Cerebellar cortex (tissue), 1 donor: ENCODE data around the gene KANSL1.
A peak's percentile ranks its signal among the peaks of the same experiment; 100 is the strongest.
"Not testable (repeated sequence)": the region's sequence is repeated elsewhere in the genome, so short reads cannot be mapped to it uniquely, and the experiment has no call there.

ENCODE experiments used
- DNase-seq: peaks from one replicate; pipeline ENCODE4 v3.0.0-alpha.2; 2015; ENCODE audit warnings: low spot score

The KANSL1 gene, protein sequence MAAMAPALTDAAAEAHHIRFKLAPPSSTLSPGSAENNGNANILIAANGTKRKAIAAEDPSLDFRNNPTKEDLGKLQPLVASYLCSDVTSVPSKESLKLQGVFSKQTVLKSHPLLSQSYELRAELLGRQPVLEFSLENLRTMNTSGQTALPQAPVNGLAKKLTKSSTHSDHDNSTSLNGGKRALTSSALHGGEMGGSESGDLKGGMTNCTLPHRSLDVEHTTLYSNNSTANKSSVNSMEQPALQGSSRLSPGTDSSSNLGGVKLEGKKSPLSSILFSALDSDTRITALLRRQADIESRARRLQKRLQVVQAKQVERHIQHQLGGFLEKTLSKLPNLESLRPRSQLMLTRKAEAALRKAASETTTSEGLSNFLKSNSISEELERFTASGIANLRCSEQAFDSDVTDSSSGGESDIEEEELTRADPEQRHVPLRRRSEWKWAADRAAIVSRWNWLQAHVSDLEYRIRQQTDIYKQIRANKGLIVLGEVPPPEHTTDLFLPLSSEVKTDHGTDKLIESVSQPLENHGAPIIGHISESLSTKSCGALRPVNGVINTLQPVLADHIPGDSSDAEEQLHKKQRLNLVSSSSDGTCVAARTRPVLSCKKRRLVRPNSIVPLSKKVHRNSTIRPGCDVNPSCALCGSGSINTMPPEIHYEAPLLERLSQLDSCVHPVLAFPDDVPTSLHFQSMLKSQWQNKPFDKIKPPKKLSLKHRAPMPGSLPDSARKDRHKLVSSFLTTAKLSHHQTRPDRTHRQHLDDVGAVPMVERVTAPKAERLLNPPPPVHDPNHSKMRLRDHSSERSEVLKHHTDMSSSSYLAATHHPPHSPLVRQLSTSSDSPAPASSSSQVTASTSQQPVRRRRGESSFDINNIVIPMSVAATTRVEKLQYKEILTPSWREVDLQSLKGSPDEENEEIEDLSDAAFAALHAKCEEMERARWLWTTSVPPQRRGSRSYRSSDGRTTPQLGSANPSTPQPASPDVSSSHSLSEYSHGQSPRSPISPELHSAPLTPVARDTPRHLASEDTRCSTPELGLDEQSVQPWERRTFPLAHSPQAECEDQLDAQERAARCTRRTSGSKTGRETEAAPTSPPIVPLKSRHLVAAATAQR (N-terminal part only)

DNA sequence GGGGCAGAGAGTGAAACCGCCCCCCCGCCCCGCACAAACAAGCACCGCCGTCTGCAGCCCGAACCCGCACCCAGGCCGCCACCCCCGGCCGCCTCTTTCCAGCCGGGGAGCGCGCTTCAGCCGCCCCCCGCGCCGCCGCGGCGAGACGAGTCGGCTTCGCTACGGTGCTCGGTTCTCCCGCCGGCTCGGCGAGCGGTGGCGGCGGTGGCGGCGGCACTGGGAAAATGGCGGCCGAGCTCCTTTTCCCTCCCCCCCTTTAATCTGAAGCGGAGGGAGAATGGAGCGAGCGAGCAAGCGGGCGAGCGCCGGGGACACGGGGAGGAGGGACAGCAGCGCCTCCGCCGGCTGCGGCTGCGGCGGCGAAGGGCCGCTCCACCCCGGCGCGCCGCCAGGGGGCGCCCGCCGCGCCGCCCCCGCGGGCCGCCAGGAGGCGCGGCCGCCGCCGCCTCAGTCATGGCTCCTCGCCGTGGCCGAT is at the start of gene KANSL1:
Gene KANSL1, minus strand, starts transcription at position 279 of the 475 bp plus-strand sequence. CDS start 21,286 bp downstream, outside the sequence.
- DNase-seq: peak; percentile 91

DNA sequence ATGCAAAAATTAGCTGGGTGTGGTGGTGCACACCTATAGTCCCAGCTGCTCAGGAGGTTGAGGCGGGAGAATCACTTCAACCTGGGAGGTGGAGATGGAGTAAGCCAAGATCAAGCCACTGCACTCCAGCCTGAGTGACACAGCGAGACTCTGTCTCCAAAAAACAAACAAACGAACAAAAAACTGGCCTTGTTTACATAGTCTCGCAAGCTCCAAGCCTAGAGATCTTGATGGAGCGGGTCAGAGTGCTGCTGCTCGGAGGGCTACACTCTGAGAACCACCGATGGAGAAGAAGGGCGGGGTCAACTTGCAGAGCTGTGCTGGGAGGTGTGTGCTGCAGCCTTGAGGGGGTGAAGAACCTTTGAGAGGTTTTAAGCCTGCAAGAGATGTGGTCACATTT is 38.1 kb upstream of the KANSL1 start:
- DNase-seq: not testable (repeated sequence)

DNA sequence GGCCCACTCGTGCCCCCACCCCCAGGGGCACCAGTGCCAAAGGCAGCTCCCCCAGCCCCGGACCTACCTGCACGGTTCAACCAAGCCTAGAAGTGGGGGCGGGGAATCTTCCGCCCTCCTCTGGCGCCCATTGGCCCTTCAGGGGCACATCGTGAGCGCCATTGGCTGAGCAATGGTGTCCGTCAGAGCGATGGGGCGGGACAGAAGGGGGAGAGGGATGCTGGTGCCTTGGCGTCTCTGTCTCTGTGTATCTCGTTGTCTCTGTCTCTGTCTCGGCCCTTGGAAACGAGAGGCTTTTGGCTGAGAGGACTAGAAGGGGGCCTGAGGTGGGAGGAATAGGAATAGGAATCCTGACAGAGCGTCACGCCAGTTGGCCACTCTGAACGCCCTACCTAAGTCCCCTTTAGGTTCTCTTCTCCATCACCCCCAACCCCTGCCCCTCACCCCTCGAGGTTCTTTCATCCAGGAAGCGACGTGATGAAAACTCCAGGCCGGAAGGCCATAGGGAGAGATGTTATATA is 32.1 kb upstream of the KANSL1 start:
- peak; percentile 98 for DNase-seq

DNA sequence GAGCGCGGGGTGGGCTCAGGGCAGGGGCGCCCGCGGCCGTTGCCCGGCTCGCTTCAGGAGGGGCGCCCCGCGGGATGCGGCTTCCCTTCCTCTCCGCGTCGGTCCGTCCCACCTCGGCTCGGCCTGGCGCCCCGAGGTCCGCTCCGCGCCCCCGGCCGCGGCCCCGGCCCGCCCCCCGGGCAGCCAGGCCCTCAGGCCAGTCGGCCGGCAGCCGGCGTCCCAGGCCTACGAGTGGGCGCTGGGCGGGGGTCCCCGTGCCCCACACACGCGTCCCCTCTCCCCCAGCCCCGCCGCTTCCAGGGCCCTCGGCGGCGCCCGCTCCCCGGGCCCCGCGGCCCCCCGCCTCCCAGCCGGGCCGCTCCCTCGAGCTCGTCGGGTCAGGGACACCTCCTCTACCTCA is 31.6 kb upstream of the KANSL1 start:
- DNase-seq: not testable (repeated sequence)

DNA sequence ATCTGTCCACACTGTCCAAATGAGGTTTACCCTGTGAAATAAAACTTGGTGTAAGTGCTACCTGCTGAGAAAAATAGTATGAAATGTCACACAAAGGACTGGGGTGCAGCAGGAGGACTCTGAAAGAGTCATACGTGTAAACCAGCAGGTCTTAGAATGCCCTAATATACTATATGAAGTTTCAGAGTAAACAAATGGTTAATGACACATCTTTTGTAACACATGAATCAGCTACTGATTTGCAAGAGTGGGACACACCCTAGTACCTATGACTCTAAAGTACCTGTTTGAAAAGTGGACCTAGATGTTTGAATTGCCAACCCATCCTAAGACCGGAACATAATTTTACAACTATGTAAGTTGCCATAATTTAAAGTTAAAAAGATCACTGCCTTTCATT is 29.8 kb upstream of the KANSL1 start:
- DNase-seq: not testable (repeated sequence)

DNA sequence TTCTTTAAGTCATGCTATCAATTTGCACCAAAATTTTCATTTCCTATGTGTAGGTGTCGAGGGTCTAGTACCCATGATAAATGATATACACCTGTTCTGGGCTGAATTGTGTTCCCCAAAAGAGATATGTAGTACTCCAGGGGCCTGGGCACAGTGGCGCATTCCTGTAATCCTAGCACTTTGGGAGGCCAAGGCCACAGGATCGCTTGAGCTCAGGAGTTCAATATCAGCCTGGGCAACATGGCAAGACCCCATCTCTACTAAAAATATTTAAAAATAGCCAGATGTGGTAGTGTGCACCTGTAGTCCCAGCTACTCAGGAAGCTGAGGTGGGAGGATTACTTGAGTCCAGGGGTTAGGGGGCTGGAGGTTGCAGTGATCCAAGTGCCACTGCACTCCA is 23.5 kb upstream of the KANSL1 start:
- DNase-seq: no peak

DNA sequence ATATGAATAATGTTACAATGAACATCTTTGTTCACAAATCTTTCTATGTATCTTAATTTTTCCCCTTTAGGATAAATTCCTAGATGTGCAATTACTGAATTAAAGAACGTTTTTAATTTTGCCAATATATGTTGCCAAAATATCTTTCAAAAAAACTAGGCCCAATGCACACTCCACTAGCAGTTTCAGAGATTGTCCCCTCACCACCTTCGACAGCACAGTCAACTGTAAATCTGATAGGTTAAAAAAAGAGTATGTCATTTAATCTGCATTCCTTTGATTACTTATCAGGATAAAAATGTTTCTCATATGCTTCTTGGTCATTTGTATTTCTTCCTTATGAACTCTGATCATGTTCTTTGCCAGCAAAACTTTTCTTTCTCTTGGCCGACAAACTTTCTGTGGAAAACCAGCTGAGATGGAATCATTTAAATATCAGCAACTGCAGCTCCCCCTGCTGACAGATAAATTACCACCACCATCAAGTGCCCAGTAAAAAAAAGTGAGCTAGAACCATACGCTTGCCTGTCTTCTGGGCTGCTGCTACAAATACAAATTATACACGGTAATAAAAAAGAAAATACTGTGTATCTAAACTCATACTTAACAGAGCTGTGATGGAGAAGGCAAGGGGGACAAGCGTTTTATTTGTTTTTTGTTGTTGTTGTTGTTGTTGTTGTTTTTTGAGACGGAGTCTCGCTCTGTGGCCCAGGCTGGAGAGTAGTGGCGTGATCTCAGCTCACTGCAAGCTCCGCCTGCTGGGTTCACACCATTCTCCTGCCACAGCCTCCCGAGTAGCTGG is 19.6 kb upstream of the KANSL1 start:
- peak; percentile 88 for DNase-seq

DNA sequence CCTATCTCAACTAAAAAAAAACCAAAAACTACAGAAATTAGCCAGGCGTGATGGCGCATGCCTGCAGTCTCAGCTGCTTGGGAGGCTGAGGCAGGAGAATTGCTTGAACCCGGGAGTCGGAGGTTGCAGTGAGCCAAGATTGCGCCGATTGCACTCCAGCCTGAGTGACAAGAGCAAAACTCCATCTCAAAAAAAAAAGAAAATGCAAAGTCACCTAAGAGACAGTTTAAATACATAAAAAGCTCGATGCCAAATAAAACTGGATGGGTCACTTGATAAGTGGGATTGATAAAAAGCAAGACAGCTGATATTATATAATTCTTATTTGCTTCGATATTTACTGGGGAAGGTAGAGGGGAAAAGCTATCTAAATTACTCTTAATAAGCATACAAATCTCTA is 15.8 kb upstream of the KANSL1 start:
- DNase-seq: no peak

DNA sequence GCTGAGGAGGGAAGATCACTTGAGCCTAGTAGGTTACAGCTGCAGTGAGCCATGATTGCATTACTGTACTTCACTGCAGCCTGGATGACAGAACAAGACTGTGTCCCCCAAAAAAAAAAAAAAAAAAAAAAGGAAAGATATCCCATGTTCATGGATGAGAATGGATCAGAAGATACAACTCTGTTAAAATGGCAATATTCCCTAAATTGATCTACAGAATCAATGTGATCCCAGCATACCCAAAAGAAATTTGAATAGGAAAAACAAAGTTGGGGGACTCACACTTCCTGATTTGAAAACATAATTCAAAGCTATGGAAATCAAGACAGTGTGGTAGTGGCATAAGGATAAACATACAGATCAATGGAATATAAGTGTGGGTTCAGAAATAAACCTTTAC is 12.7 kb upstream of the KANSL1 start:
- no peak for DNase-seq

DNA sequence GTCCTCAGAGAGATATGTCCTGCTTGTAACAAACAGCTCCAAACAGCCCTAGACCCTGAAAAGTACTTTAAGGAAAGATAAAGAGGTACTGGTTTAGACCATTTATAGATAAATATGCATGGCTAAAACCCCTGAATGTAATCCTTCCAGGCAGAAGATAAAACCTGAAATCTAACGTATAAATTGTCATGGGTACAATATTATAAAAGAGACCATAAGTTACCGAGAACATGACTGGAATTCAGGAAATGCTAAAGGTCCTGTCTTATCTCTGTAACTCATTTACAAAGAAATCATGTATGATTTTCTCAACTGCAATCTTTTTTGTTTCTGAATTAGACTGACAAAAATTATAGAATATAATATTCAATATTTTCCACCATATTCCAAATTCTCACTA is 9.2 kb upstream of the KANSL1 start:
- no peak for DNase-seq

DNA sequence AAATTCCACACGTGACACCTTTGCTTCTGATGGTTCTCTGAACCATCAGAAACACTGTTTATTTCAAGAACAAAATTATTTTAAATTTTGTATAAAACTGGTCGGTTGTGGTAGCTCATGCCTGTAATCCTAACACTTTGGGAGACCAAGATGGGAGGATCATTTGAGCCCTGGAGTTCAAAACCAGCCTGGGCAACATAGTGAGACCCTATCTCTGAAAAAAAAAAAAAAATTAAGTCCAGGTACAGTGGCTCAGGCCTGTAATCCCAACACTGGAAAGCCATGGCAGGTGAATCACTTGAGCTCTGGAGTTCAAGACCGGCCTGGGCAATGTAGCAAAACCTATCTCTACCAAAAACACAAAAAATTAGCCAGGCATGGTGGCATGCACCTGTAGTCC is 8.3 kb upstream of the KANSL1 start:
- DNase-seq: no peak

DNA sequence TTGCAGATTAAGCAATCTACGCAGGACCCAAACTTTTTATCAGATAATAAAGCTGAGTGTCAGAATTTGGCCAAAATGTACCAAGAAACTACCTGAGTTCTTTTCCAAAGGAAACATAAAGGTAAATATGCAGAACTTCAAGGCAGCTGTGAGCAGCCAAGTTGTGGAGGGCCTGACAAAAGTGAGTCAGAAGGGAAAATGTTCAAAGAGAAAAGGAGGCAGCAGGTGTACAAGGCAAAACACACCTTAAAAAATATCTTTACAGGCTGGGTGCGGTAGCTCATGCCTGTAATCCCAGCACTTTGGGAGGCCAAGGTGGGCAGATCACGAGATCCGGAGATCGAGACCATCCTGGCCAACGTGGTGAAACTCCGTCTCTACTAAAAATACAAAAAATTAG is 7.0 kb upstream of the KANSL1 start:
- DNase-seq: no peak

DNA sequence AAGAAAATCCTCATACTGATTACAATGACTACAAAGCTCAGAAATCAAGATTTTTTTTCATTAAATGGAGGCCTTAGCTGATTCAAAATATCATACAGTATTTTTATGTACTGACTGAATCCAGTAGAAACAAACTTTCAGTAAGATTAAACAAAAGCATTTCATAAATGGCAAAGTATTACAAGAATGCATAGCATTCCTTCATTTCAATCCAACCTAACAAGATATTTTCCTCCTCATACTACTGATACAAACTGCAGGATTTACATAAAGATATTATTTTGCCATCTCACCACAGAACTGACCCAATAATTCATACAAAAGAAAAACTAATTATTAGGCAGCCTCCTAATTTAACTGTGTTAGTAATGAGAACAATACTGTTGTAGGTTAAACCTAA is 6.2 kb upstream of the KANSL1 start:
- DNase-seq: no peak

DNA sequence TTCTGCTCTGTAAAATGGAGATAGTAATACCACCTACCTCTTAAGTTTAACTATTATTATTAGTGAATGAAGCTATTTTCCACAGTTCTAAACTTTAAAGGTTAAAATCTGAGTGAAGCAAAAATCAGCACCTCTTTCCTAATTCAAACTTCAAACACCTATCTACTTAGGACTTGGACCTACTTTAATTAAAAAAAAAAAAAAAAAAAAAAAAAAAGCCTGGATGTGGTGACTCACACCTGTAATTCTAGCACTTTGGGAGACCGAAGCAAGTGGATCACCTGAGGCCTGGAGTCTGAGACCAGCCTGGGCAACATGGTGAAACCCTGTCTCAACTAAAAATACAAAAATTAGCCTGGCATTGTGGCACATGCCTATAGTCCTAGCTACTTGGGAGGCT is 5.0 kb upstream of the KANSL1 start:
- no peak for DNase-seq

DNA sequence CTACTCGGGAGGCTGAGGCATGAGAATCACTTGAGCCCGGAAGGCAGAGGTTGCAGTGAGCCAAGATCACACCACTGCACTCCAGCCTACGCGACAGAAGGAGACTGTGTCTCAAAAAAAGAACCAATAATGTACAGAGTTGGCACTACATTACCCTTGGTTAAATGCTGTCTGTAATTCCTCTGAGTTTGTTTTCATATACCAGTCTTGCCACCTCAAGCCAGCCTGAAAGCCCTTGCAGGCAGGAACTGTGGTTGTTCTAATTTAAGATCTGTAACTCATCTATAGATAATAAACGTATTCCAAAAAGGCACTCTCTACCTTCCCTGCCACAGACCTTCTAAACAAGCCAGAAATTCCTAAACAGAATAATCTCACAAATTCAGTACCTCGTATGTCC is 4.3 kb upstream of the KANSL1 start:
- DNase-seq: no peak

DNA sequence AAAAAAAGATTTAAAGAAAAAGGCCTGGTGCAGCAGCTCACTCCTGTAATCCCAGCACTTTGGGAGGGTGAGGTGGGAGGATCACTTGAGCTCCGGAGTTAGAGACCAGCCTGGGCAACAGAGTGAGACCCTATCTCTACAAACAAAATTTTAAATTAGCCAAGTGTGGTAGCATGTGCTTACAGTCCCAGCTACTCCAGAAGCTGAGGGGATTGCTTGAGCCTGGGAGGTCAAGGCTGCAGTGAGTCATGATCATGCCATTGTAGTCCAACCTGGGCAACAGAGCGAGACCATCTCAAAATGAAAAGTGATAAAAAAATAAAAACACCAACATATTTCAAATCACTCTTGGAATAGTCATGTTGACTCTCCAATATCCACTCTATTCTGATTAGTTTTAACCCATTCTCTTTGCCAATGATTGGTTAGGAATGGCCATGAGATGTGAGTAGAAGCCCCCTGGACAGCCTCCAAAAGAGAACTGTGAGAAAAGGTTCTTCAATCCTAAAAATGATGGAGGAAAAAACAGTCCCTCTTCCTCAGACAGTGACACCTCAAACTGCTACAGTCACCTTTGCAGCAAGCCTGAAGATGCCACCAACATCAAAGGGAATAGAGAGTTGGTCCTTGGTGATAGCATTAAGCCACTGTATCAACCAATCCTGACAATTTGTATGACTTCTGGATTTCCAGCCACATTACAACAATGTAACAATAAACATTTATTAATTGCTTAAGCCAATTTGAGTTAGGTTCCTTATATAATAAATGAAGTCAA is 2.9 kb upstream of the KANSL1 start:
- DNase-seq: no peak

DNA sequence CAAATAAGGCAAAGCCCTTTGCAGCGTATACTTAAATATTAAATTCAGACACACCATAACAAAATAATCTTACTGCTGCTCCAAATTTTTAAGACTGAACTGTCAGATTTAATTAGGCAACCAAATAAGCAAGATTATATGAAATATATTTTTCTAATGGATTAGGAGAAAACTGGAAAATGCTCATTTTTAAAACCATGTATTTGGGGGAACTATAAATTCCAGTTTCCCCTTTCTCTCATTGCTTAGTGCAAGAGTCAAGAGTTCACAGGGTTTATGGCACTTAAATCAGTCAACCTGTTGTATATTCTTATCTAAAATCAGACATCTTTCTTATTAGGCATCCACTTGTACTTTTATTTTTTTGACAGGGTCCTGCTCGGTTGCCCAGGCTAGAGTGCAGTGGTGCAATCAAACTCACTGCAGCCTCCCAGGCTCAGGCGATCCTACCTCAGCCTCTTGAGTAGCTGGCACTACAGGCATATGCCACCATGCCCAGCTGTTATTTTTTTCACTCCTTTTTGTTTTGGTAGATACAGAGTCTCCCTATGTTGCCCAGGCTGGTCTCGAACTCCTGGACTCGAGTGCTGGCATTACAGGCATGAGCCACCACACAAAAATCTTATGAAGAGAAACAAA is 2.1 kb upstream of the KANSL1 start:
- DNase-seq: no peak

DNA sequence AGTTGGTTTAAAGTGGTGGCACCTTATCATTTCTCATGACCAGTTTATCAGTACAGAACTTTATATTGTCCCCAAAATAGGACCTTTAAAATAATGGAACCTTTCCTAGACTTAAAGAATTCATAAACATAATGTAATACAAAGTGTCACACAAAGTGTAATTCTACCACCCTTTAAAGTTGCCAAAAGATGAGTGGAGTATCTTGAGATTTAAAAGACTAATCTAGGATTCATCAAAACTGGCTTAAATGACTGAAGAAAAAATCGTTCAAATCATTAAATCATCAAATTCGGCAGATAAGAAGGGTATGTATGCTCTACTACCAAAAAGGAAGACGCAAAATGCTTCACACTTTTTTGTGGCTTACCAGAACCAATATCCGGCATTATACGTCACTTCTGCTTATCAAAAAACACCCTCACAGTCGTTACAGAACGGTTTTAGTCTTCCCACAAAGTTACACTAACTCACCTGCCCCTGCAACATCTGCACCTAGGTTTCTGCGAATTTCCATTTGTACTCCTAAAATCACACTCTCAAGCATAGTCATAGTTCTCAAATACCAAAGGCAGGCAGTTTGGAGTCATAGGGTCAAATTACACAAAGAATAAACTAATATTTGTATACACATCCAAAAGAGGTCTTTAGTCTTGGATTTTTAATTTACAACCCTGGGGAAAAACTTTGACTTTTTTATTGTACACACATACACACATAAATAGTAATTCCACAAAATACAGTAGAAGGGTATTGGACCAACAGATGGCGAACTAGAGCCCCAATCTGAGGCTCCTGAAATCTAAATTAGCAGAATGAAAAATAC is 1.4 kb upstream of the KANSL1 start:
- peak; percentile 65 for DNase-seq
